ENCODE data around the gene NPLOC4. TPM values are rescaled to one million over a fixed set of nuclear protein-coding genes. Genes with fewer than 3 reads are reported as not detected.

NPLOC4 gene
- total and polyA plus RNA-seq, 2 donors (not counting 1 experiment from before 2014, with no cell fraction given): 70.2 to 101 TPM

- H3K9me3 Mint-ChIP-seq (ENCODE audit: insufficient read depth): no peaks in the 10 kb centered on the region
- no peak overlapping the region for H2AFZ ChIP-seq (ENCODE audit: insufficient read depth, low read depth, low read length, poor library complexity, severe bottlenecking)
- H3K27me3 Mint-ChIP-seq: peaks cover 18% of the 10 kb centered on the region
- H3K4me1 Mint-ChIP-seq: peaks cover 7% of the 10 kb centered on the region
- WGBS (ENCODE audit: insufficient coverage): 32% methylated on average over 65 of the region's 78 CpGs
- no peak overlapping the region for H3K4me3 Mint-ChIP-seq
- ChIA-PET POLR2A (no interaction called here), CTCF (interaction anchor here (1.3 kb wide), 1 partner anchor 28 kb away, joined by 3 read pairs; no protein-coding TSS in a partner anchor)
- no peak for TF ChIP-seq CTCF (IDR thresholded peaks at IDR 0.05)
- TF ChIP-seq EZH2 (IDR thresholded peaks at IDR 0.05; ENCODE audit: borderline replicate concordance, insufficient read depth, low read depth, low read length, poor library complexity, severe bottlenecking): no peak
- no peak overlapping the region for H3K9ac ChIP-seq (ENCODE audit: low read length)
- H3K27ac Mint-ChIP-seq: no peak overlapping the region
- no peak for DNase-seq
- H3K4me1 ChIP-seq (ENCODE audit: control insufficient read depth in 2 of 2, insufficient read depth in 2 of 2, low read length in 2 of 2): peaks cover 3 to 7% of the 10 kb centered on the region in 2 donors
- H3K4me3 ChIP-seq (ENCODE audit: control extremely low read depth in 1 of 5, extremely low read depth in 1 of 5, insufficient read depth in 1 of 5, low read depth in 2 of 5, low read length in 4 of 5): no peak overlapping the region
- H3K27me3 ChIP-seq (replicated peaks in 1 of 4; ENCODE audit: control extremely low read depth in 1 of 4, control insufficient read depth in 3 of 4, insufficient read depth in 4 of 4, low read length in 3 of 4): peaks cover 0 to 27% (median 4%) of the 10 kb centered on the region in 4 experiments
- H3K9me3 ChIP-seq (ENCODE audit: control extremely low read depth in 1 of 3, control insufficient read depth in 2 of 3, insufficient read depth in 1 of 3, low read length in 2 of 3): peaks cover 0 to 21% (median 3%) of the 10 kb centered on the region in 3 donors
- no peak overlapping the region for H3K4me2 ChIP-seq (replicated peaks; ENCODE audit: low read depth, low read length, poor library complexity, severe bottlenecking)
- intact Hi-C loops (cut with micrococcal nuclease): no loop called here
- no peaks in the 10 kb centered on the region for H3K79me2 ChIP-seq (ENCODE audit: control insufficient read depth, insufficient read depth, low read length)
- no peaks in the 10 kb centered on the region for H4K20me1 ChIP-seq (ENCODE audit: control insufficient read depth, insufficient read depth, low read length, poor library complexity, severe bottlenecking)
- H3K36me3 ChIP-seq (replicated peaks in 1 of 2; ENCODE audit: control extremely low read depth in 1 of 2, control insufficient read depth in 1 of 2, extremely low read depth in 1 of 2, insufficient read depth in 2 of 2, low read length in 1 of 2): no peaks in the 10 kb centered on the region
- ATAC-seq (ENCODE audit: low read depth): no peak
- H3K27ac ChIP-seq (ENCODE audit: low read length in 2 of 2): no peak overlapping the region
These were observed 11.2 kb upstream of the NPLOC4 start for GRCh38 chr17:81648013-81648706.

- ATAC-seq (ENCODE audit: low read depth) (no peak), DNase-seq (no peak)
- H3K27ac Mint-ChIP-seq: peak overlapping the region; percentile 15
- peaks cover 0 to 2% of the 10 kb centered on the region in 2 donors for H3K4me1 ChIP-seq (ENCODE audit: control insufficient read depth in 2 of 2, insufficient read depth in 2 of 2, low read length in 2 of 2)
- no peaks in the 10 kb centered on the region for H3K36me3 ChIP-seq (replicated peaks in 1 of 2; ENCODE audit: control extremely low read depth in 1 of 2, control insufficient read depth in 1 of 2, extremely low read depth in 1 of 2, insufficient read depth in 2 of 2, low read length in 1 of 2)
- H3K27me3 ChIP-seq (replicated peaks in 1 of 4; ENCODE audit: control extremely low read depth in 1 of 4, control insufficient read depth in 3 of 4, insufficient read depth in 4 of 4, low read length in 3 of 4): peaks cover 0 to 27% (median 1%) of the 10 kb centered on the region in 4 experiments
- H3K79me2 ChIP-seq (ENCODE audit: control insufficient read depth, insufficient read depth, low read length): no peaks in the 10 kb centered on the region
- no peak overlapping the region for H2AFZ ChIP-seq (ENCODE audit: insufficient read depth, low read depth, low read length, poor library complexity, severe bottlenecking)
- no peak for TF ChIP-seq EZH2 (IDR thresholded peaks at IDR 0.05; ENCODE audit: borderline replicate concordance, insufficient read depth, low read depth, low read length, poor library complexity, severe bottlenecking)
- TF ChIP-seq CTCF (IDR thresholded peaks at IDR 0.05): no peak
- H3K4me3 ChIP-seq (ENCODE audit: control extremely low read depth in 1 of 5, extremely low read depth in 1 of 5, insufficient read depth in 1 of 5, low read depth in 2 of 5, low read length in 4 of 5): no peak overlapping the region
- peaks cover 3% of the 10 kb centered on the region for H3K4me1 Mint-ChIP-seq
- no peak overlapping the region for H3K4me2 ChIP-seq (replicated peaks; ENCODE audit: low read depth, low read length, poor library complexity, severe bottlenecking)
- no peak overlapping the region for H3K9ac ChIP-seq (ENCODE audit: low read length)
- WGBS (ENCODE audit: insufficient coverage): 62% methylated on average over 18 of the region's 21 CpGs
- peaks cover 18% of the 10 kb centered on the region for H3K27me3 Mint-ChIP-seq
- H3K27ac ChIP-seq (ENCODE audit: low read length in 2 of 2): no peak overlapping the region
- intact Hi-C loops (cut with micrococcal nuclease): no loop called here
- ChIA-PET POLR2A (interaction anchor here (0.6 kb wide), 1 partner anchor 148 kb away, joined by 3 read pairs; no protein-coding TSS in a partner anchor), CTCF (no interaction called here)
- H3K9me3 ChIP-seq (ENCODE audit: control extremely low read depth in 1 of 3, control insufficient read depth in 2 of 3, insufficient read depth in 1 of 3, low read length in 2 of 3): peaks cover 0 to 21% (median 3%) of the 10 kb centered on the region in 3 donors
- no peaks in the 10 kb centered on the region for H4K20me1 ChIP-seq (ENCODE audit: control insufficient read depth, insufficient read depth, low read length, poor library complexity, severe bottlenecking)
- no peaks in the 10 kb centered on the region for H3K9me3 Mint-ChIP-seq (ENCODE audit: insufficient read depth)
- H3K4me3 Mint-ChIP-seq: no peak overlapping the region
These were observed 10.7 kb upstream of the NPLOC4 start for GRCh38 chr17:81647640-81648012.
